Effector memory CD4-positive, alpha-beta T cell (primary cell): ENCODE data around the gene SLC7A14.

Source experiments
- DNase-seq, 3 donors: peaks; one replicate each; pipeline ENCODE4 v3.0.0-alpha.2; 2020
- H3K27ac ChIP-seq: 2 replicates; pipeline ENCODE4 v1.7.0; 2013; ENCODE audit warnings: mild to moderate bottlenecking, low read length, moderate library complexity; ENCODE audit not compliant: insufficient read depth, poor library complexity, severe bottlenecking
- H3K27me3 ChIP-seq: replicated peaks from 2 replicates; pipeline ENCODE4 v1.7.0; 2013; ENCODE audit warnings: mild to moderate bottlenecking, low read length; ENCODE audit not compliant: insufficient read depth, control insufficient read depth, poor library complexity, severe bottlenecking
- H3K36me3 ChIP-seq: 2 replicates; pipeline ENCODE4 v1.7.0; 2013; ENCODE audit warnings: mild to moderate bottlenecking, low read length, moderate library complexity; ENCODE audit not compliant: control insufficient read depth, insufficient read depth
- H3K4me1 ChIP-seq: 2 replicates; pipeline ENCODE4 v1.7.0; 2013; ENCODE audit warnings: low read length, mild to moderate bottlenecking; ENCODE audit not compliant: control insufficient read depth, insufficient read depth, poor library complexity, severe bottlenecking
- H3K4me3 ChIP-seq: 2 replicates; pipeline ENCODE4 v1.7.0; 2013; ENCODE audit warnings: low read length, low read depth, mild to moderate bottlenecking; ENCODE audit not compliant: insufficient read depth, poor library complexity, severe bottlenecking
- H3K9me3 ChIP-seq: 2 replicates; pipeline ENCODE4 v1.7.0; 2013; ENCODE audit warnings: mild to moderate bottlenecking, low read length, moderate library complexity; ENCODE audit not compliant: control insufficient read depth

SLC7A14 gene

GRCh38 chr3:170480111-170480510 is 105.8 kb downstream of the SLC7A14 start:
- DNase-seq, result no peak
- no peaks in the 10 kb centered on the region for H3K4me1 ChIP-seq
- H3K36me3 ChIP-seq, result no peaks in the 10 kb centered on the region
- no peaks in the 10 kb centered on the region for H3K27me3 ChIP-seq
- no peak overlapping the region for H3K27ac ChIP-seq
- no peaks in the 10 kb centered on the region for H3K9me3 ChIP-seq
- H3K4me3 ChIP-seq, result no peak overlapping the region

GRCh38 chr3:170477395-170477794 is 108.5 kb downstream of the SLC7A14 start:
- Histone ChIP-seq H3K4me1 (no peaks in the 10 kb centered on the region), H3K27me3 (no peaks in the 10 kb centered on the region), H3K36me3 (no peaks in the 10 kb centered on the region), H3K27ac (no peak overlapping the region), H3K9me3 (no peaks in the 10 kb centered on the region), H3K4me3 (no peak overlapping the region)
- no peak for DNase-seq

- H3K4me1 ChIP-seq, result no peaks in the 10 kb centered on the region
- H3K4me3 ChIP-seq, result no peak overlapping the region
- no peak for DNase-seq
- no peaks in the 10 kb centered on the region for H3K9me3 ChIP-seq
- H3K27me3 ChIP-seq, result no peaks in the 10 kb centered on the region
- no peak overlapping the region for H3K27ac ChIP-seq
- no peaks in the 10 kb centered on the region for H3K36me3 ChIP-seq
Observed at GRCh38 chr3:170476291-170476690, 109.6 kb downstream of the SLC7A14 start.

DNA sequence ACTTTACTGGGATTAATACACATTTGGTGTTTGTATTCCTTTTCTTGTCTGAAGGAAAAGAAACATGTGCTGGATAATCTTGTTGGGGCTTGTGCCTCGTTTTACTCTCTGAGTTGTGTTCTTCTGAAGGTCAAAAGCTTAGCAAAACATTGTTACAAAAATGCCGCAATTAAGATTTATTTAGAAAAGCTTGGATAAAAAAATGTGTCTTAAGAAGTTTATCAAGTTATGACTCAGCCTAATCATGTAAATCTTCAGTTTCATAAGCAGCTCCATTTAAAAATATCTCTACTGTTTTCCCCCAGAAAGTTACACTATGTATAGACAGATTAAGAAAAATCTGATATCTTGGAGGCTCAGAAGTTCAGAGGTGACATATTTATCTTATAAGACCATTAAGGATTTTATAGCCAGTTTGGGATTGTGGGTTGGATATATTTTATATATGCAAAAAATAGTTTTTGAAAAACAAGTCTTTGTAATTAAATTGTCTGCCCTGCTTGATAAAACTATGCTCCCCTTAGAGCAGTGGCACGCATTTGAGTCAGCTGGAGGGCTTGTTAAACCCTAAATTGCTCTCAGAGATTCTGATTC is 110.7 kb downstream of the SLC7A14 start:
- Histone ChIP-seq H3K36me3 (no peaks in the 10 kb centered on the region), H3K4me3 (no peak overlapping the region), H3K27ac (no peak overlapping the region), H3K9me3 (no peaks in the 10 kb centered on the region), H3K27me3 (no peaks in the 10 kb centered on the region), H3K4me1 (no peaks in the 10 kb centered on the region)
- DNase-seq, result no peak

GRCh38 chr3:170473358-170473757 is 112.5 kb downstream of the SLC7A14 start:
- no peaks in the 10 kb centered on the region for H3K9me3 ChIP-seq
- no peak for DNase-seq

DNA sequence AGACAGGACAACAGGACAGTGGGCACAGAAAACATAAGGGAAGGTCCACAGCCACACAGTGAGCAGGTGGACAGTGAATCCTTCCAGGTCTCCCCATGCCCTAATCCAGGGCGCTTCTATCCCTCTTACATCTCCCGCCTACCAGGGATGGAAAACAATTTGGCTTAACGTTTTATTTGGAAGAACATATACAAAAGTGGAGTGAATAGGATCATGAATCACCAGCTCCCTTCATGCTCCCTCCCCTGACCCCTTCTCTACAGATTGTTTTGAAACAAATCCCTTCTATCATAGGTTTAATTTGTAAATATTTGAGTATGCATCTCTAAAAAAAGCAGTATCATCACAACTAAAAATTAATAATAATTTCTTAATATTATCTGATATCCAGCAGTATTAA is 114.7 kb downstream of the SLC7A14 start:
- Histone ChIP-seq H3K4me1 (no peaks in the 10 kb centered on the region), H3K27me3 (peaks cover 2% of the 10 kb centered on the region), H3K36me3 (no peaks in the 10 kb centered on the region), H3K27ac (no peak overlapping the region), H3K4me3 (no peak overlapping the region), H3K9me3 (no peaks in the 10 kb centered on the region)
- no peak for DNase-seq

More at GRCh38 chr3:170473358-170473757, 112.5 kb downstream of the SLC7A14 start:
- Histone ChIP-seq H3K4me3 (no peak overlapping the region), H3K36me3 (no peaks in the 10 kb centered on the region), H3K27me3 (no peaks in the 10 kb centered on the region), H3K4me1 (no peaks in the 10 kb centered on the region), H3K27ac (no peak overlapping the region)

DNA sequence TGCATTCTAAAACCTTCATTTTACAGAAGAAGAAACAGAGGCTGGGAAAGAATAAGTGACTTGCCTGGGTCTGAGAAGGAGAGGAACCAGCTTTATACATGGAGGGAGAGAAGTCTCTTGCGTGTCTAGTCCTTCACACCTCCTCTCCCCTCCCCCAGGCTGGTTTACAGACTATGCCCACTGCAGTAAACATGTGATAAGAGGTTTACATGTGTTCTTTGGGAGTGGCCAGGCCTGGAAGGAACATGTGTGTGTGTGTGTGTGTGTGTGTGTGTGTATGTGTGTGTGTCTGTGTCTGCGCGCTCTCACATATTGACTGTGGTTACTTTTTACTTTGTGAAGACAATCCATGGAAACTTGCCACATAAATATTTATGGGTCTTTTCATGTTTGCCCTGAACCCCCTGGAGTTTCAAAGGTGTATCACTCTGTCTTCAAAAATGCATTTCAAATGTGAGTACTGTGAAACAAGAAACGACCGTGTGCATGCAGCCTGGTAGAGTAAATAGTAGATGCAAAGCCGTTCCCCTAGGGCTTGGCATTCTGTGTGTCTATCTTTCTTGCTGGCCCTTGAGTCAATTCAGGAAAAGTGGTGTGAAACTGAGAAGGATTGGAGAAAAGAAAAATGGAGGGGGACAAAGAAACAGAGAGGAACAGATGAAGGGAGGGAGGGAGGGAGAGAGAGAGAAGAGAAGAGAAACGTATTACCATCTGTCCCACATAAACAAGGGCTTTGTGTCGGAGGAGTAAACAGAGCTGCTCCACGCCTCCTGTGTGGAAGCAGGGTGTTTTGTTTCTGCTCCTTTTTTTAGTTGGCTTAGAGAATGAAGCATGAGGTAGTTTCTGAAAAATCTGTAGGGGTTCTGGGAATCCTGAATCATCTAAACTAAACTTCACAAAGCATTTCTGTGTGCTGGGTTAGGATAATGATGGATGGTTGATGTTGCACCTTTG is 115.5 kb downstream of the SLC7A14 start:
- no peak for DNase-seq
- no peaks in the 10 kb centered on the region for H3K36me3 ChIP-seq
- H3K9me3 ChIP-seq, result no peaks in the 10 kb centered on the region
- H3K27me3 ChIP-seq, result peaks cover 2% of the 10 kb centered on the region
- no peak overlapping the region for H3K27ac ChIP-seq
- H3K4me3 ChIP-seq, result no peak overlapping the region
- no peaks in the 10 kb centered on the region for H3K4me1 ChIP-seq

DNA sequence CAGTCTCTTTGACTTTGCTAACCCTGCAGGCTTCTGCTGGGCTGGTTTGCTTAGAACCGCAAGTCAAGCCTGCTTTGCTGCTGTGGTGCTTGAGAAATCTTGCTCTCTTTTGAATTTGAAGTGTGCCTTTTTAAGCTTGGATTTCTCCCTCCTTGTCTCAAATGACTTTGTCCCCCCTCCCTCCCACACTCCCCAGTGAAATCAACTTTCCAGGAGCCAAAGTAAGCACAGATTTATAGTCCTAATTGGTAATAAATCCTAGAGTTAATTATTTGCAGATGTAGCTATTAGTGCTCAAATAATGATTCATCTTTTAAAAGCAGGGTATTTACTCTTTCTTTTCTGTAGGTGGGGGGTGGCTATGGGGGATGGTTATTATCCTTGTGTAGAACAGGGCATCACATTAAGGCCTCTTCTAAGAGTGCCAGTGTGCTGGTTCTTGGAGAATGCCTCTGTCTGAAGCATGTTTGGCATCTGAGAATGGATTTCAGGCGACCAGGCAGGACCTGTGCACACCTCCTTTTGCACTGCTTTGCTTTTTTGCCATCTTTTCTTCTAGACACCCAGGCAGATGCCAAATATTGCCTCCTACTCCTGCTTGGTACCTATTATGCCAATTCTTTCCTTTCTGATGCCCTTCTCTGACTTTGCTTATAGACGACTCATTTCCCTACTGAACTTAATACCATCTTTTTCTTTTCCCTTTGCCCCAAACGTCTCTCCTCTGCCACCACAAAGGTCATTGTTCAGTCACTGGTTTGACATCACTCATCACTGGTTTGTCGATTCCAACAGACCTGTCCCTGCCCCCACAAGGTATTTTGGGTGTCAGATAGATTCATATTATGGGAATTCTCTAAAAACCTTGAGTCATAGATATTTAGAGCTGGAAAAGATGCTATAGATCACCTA is 116.5 kb downstream of the SLC7A14 start:
- Histone ChIP-seq H3K4me1 (no peaks in the 10 kb centered on the region), H3K9me3 (no peaks in the 10 kb centered on the region), H3K27ac (no peak overlapping the region), H3K4me3 (no peak overlapping the region), H3K36me3 (no peaks in the 10 kb centered on the region), H3K27me3 (peaks cover 2% of the 10 kb centered on the region)
- no peak for DNase-seq

- Histone ChIP-seq H3K27me3 (peaks cover 2% of the 10 kb centered on the region), H3K9me3 (no peaks in the 10 kb centered on the region), H3K36me3 (no peaks in the 10 kb centered on the region), H3K27ac (no peak overlapping the region), H3K4me3 (no peak overlapping the region), H3K4me1 (no peaks in the 10 kb centered on the region)
- DNase-seq, result no peak
Observed at GRCh38 chr3:170467571-170468147, 118.2 kb downstream of the SLC7A14 start.
